K562 (cell line): Measurements from ENCODE around the gene CDK14. TPM values are rescaled to one million over a fixed set of nuclear protein-coding genes. Genes with fewer than 3 reads are reported as not detected.

Experiments used
- FOXK2 ChIP-seq, 2 experiments: fragments of 450-650 bp; IDR thresholded peaks in 1 of 2; conservative IDR thresholded peaks in 1 of 2; 2 replicates each; pipeline ENCODE4 v1.6.1; 2016; ENCODE audit warnings: low read depth in 2 of 2, mild to moderate bottlenecking in 1 of 2
- GATAD2A ChIP-seq: fragments of 450-650 bp; IDR thresholded peaks from 2 replicates; pipeline ENCODE4 v1.6.1; 2017
- HDAC8 ChIP-seq: fragments of 450-650 bp; IDR thresholded peaks from 2 replicates; pipeline ENCODE4 v1.6.1; 2016; ENCODE audit warnings: mild to moderate bottlenecking, missing genetic modification characterization, moderate library complexity, missing compliant biosample characterization
- HNRNPLL ChIP-seq: fragments of 200-400 bp; formaldehyde crosslinking; IDR thresholded peaks from 2 replicates; pipeline ENCODE4 v1.6.1; 2017; ENCODE audit warnings: low read length, low read depth, mild to moderate bottlenecking; ENCODE audit not compliant: poor library complexity, severe bottlenecking
- HOXB6 ChIP-seq: fragments of 250-450 bp; sonication (Bioruptor Pico); IDR thresholded peaks from 2 replicates; pipeline ENCODE4 v1.5.1; 2022; ENCODE audit warnings: mild to moderate bottlenecking, borderline replicate concordance
- IRF2 ChIP-seq: sonication (generic); formaldehyde crosslinking; IDR thresholded peaks from 2 replicates; pipeline ENCODE4 v1.8.1; 2022; ENCODE audit warnings: mild to moderate bottlenecking, missing genetic modification reagents
- KDM2B ChIP-seq: fragments of 250-450 bp; sonication (Bioruptor Pico); IDR thresholded peaks from 2 replicates; pipeline ENCODE4 v1.8.0; 2021; ENCODE audit warnings: mild to moderate bottlenecking, moderate library complexity
- MGA ChIP-seq: fragments of 450-650 bp; IDR thresholded peaks from 2 replicates; pipeline ENCODE4 v1.6.1; 2016; ENCODE audit warnings: mild to moderate bottlenecking, moderate library complexity
- NFRKB ChIP-seq: fragments of 450-650 bp; IDR thresholded peaks from 2 replicates; pipeline ENCODE4 v1.6.1; 2016; ENCODE audit warnings: low read depth
- NR2C1 ChIP-seq, 2 experiments: fragments of 450-650 bp; IDR thresholded peaks; 2 replicates each; pipeline ENCODE4 v1.6.1; 2017; ENCODE audit warnings: mild to moderate bottlenecking in 2 of 2, antibody characterized with exemption in 1 of 2, inconsistent platforms in 1 of 2, missing compliant biosample characterization in 1 of 2, missing genetic modification characterization in 1 of 2
- RBBP5 ChIP-seq: fragments of 200-600 bp; sonication (generic); IDR thresholded peaks from 2 replicates; pipeline ENCODE4 v1.6.1; 2012; ENCODE audit warnings: borderline replicate concordance, mild to moderate bottlenecking, low read length, control low read depth, inconsistent platforms; ENCODE audit not compliant: insufficient read depth, poor library complexity, severe bottlenecking
- SMARCA4 ChIP-seq: fragments of 450-650 bp; IDR thresholded peaks from 2 replicates; pipeline ENCODE4 v1.6.1; 2016
- SUPT5H ChIP-seq: fragments of 450-650 bp; IDR thresholded peaks from 2 replicates; pipeline ENCODE4 v1.6.1; 2016
- ZFX ChIP-seq: sonication (generic); formaldehyde crosslinking; IDR thresholded peaks from 2 replicates; pipeline ENCODE4 v1.8.0; 2022; ENCODE audit warnings: mild to moderate bottlenecking, missing genetic modification reagents, moderate library complexity
- ZNF395 ChIP-seq: fragments of 200-800 bp; sonication (Bioruptor generic); IDR thresholded peaks from 2 replicates; pipeline ENCODE4 v1.6.1; 2017; ENCODE audit warnings: missing genetic modification characterization, missing compliant biosample characterization
- polyA plus RNA-seq, 8 experiments: library from polyadenylated mRNA; depleted of rRNA in 4 of 8; stranded (reverse) in 5 of 8; unstranded in 3 of 8; fragments of >200 nt; fragmentation: Nextera tagmentation in 2 of 8; fragmentation: Illumina TruSeq in 1 of 8; extraction: Ambion mirVana in 2 of 8; extraction: Trizol in 1 of 8; gene quantifications; 2 replicates each; pipeline versions ENCODE4 v1.2.1 to v1.2.3, GENCODE V29; 2011 to 2014; ENCODE audit warnings: inconsistent platforms in 1 of 8, missing spikeins in 1 of 8
- total RNA-seq, 7 experiments: library from RNA; depleted of rRNA in 6 of 7; stranded (reverse); fragments of >200 nt in 6 of 7; fragmentation: Illumina TruSeq in 2 of 7; extraction: Trizol in 2 of 7; gene quantifications; 2 replicates each; pipeline versions ENCODE4 v1.2.1 to v1.2.3, GENCODE V29; 2011 to 2021; ENCODE audit warnings: low replicate concordance in 1 of 7

The CDK14 gene
- total and polyA plus RNA-seq, 9 of the 15 experiments (the other 6 are each of a cell fraction or from before 2014, with no cell fraction given): 0.03 to 0.91 (median 0.16) TPM

GRCh38 chr7:90595801-90596670 lies at the start of gene CDK14 (continued):
- TF ChIP-seq MGA (peak; percentile 87), ZNF395 (CRISPR knock-in tag) (peak; percentile 40; the same call in 1 of the 2 replicates), SUPT5H (no peak), GATAD2A (no peak), NFRKB (no peak), HNRNPLL (peak; percentile 21), NR2C1 (IDR thresholded peaks at IDR 0.05) (no peak), NR2C1 (tag; IDR thresholded peaks at IDR 0.05) (no peak), HOXB6 (CRISPR knock-in tag) (no peak), HDAC8 (tag) (no peak), SMARCA4 (no peak), RBBP5 (no peak), IRF2 (CRISPR knock-in tag) (no peak), ZFX (peak; percentile 66), FOXK2 (conservative IDR thresholded peaks at IDR 0.05 in 1 of 2, IDR thresholded peaks at IDR 0.05 in 1 of 2; ENCODE audit: low read depth in 2 of 2) (no peak), KDM2B (0 out of 2 replicates have a peak, but pooled peaks have one; percentile 28)
